HG03108 (cell line): Measurements from ENCODE around the gene CD247.

ENCODE experiments used
- ATAC-seq: cut with Tn5 transposase; IDR thresholded peaks from one replicate; pipeline ENCODE4 v1.9.1; 2021; ENCODE audit warnings: moderate library complexity; ENCODE audit not compliant: unreplicated experiment

The CD247 gene

DNA sequence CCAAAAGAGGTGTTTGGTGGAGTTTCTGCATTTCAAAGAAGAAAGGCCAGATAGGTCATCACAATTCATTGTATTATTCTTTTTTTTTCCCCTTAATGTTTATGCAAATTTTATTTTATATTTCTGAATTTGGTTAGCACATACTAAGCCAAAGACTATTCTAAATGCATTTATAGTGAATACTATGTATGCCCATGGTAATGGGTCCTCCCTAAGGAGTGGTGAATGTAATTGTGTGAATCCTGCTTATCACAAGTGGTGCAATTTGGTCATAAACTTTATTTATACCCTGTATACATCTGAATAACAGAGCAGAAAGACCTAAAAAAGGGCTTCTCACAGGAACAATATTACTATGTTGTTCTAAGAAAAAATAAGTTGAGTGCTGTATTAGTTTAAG lies 99.1 kb downstream of the CD247 start:
- no peak for ATAC-seq

DNA sequence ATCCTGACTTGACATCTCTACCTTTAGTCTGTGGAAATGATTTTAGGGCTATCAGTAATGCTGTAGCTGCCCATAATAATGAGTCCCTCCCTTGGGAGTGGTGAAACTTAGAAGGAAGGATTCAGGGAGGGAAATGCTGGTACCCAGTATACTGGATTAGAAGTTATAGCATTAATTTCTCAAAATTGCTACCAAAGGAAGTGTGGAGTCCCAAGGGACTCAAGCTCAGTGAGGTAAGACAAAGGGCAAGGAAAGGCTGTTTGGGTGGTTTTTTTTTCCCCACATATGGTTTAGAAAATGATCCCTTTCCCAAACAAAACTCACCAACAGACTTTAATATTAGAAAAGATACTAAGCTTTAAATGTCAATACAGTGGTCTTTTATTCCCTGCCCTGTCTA lies 99.9 kb downstream of the CD247 start:
- no peak for ATAC-seq

DNA sequence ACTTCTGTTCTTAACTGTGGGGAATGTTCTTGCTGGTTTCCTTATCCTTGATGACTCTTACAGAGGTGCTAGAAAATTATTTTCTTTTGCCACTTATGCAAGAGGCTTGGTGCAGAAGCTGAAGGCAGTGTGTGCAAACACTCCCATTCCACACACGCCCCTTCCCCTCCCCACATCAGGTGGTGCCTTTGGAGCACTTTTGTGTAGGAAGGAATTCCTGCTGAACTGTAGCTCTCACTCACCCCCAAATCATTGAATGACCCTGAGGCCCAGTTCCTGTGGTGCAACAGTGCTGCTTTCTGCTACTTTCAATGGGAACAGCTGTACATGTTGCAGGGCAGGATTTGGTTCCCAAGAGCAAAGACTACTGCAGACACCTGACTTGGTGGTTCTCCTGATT lies 101.8 kb downstream of the CD247 start:
- no peak for ATAC-seq

DNA sequence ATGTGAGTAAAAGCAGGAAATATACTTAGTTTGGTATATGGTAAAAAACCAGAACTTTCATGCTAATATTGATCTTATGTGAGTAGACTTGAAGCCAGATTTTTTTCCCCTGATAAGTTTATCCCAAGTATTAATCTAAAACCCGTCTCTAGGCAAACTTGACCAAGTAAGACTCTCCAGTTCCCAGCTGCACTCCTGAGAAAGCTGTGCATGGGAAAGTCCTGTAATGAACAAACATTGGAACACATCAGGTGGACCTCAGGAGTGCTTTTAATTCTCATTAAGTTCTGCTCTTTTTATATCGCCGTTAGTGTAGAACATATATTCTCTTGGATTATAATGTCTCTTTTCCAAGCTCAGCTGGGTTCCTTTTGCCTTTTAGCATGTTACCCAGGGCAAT lies 105.0 kb downstream of the CD247 start:
- ATAC-seq: no peak

DNA sequence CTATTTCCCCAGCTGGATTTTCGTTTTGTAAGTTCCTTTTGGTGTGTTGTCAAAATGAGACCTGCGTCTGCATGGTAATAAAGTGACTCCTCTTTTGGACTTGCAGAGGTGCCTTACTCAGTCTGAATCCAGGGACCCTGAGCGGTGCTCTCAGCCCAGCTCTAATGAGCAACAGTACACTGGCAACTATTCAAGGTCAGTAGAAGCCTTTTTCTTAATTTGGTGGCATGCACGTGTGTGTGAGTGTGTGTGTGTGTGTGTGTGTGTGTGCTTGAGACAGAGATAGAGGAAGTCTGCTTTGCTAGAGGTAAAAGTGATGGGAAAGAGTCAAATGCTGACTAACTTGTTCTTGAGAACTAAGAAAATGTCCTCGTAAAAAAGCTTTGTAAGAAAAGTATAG lies 105.4 kb downstream of the CD247 start:
- no peak for ATAC-seq

DNA sequence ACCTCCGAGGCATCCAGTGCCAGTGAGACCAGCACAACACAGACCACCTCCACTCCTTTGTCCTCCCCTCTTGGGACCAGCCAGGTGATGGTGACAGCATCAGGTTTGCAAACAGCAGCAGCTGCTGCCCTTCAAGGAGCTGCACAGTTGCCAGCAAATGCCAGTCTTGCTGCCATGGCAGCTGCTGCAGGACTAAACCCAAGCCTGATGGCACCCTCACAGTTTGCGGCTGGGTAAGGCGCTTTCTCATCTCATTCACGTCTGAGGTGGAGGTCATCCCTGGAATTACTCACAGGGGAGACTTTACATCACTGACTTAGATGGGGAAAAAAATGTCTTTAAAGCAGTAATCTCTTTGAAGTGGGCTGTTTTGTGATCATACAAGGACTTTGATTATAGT lies 106.3 kb downstream of the CD247 start:
- ATAC-seq: no peak

DNA sequence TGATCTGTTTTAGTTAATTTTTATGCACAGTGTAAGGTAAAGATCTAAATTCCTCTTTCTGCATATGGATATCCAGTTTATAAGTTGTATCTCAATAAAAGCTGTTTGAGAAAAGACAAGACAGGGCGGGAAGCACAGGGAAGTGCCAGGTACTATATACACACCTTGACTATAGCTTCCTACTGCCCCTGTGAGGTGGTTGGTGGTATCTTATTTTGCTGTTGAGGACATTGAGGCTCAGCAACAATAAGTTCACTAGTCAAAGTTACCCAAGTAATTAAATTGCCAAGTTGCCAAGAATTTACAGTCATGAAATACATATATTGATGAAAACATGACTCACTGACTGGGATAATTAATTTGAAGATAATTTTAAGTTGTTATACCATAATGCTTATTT lies 109.1 kb downstream of the CD247 start:
- no peak for ATAC-seq

DNA sequence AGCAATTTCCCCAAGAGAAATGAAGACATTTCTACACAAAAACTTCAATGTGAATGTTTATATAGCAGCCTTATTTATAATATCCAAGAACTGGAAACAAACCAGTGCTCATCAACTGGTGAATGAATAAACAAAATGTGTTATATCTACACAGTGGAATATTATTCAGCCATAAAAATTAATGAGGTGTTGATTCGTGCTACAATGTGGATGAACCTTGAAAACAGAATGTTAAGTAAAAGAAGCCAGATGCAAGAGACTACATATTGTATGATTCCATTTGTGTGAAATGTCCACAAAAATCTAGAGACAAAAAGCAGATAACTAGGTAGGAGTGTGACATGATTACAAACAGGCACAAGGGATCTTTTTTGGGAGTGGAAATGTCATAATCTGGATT lies 110.0 kb downstream of the CD247 start:
- no peak for ATAC-seq

DNA sequence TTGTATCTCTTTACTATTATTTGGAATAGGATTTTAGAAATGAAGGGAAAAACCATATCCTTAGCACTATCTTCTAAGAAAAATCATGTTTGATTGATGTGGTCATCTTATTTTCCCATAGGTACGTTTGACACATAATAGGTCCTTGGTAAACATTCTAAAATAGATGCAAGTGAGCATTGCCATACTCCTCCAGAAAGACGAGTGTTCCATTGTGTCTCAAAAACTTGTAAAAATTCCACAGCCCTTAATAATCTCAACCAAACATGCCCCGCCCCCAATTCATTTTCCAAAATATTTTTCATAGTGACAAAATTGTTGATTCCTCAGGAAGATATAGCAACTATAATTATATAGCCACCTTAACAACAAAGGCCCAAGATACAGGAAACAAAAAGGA lies 113.4 kb downstream of the CD247 start:
- no peak for ATAC-seq

DNA sequence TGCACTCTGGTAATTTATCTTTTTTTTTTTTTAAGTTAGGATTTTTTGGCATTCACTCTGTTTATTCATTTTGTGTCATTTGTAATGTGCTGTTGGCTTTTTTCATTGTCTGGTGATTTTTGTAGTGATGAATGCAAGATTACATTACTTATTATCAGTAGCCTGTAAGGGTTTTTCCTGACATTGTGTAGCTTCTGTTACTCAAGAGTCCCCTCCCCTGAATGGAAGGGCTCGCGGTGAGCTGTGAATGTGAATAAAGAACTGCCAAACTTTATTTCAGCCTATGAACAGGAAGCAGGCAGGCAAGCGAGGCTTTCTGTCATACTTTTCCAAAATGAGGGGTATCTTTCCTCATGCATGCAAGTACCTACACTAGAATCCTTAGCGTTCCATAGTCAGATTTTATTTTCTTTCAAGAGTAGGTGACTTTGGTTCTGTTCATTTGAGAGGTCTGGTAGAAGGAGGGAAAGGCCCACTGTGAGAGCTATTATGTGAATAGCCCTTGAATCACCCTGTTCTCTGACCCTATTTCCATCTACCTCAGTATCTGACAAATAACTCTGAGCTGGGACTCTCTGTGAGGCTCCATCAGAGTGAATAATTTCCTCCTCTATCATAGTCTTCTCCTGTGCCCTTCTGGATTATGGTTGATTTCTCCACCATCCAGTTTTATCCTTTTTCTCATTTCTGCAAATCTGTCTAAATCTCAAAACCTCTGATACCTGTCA lies 114.0 kb downstream of the CD247 start:
- ATAC-seq: no peak

DNA sequence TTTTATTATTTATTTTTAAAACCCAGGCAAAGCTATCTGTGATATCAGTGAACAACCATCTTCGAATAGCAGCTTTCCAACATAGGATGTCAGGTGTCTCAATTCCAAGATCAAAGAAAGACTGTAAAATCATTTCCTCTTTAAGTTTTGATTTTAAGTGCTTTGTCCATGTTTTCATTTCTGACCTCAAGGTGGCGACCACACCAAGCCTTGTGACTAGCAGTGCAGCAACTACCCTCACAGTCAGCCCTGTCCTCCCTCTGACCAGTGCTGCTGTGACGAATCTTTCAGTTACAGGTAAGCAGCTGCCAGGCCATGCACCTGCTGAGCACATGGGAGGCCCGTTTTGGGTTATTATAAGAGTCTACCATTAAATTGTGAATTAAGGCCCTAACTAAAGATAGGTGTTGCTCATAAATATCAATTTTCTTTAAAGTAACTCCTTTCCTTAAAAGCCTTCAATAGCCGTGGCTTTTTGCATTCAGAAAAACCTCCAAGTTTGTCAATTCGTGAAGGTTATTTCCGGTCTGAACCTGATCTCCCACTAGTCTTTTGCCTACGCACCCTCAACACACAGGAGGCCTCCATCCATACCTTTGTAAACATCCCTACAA lies 117.0 kb downstream of the CD247 start:
- ATAC-seq: no peak

DNA sequence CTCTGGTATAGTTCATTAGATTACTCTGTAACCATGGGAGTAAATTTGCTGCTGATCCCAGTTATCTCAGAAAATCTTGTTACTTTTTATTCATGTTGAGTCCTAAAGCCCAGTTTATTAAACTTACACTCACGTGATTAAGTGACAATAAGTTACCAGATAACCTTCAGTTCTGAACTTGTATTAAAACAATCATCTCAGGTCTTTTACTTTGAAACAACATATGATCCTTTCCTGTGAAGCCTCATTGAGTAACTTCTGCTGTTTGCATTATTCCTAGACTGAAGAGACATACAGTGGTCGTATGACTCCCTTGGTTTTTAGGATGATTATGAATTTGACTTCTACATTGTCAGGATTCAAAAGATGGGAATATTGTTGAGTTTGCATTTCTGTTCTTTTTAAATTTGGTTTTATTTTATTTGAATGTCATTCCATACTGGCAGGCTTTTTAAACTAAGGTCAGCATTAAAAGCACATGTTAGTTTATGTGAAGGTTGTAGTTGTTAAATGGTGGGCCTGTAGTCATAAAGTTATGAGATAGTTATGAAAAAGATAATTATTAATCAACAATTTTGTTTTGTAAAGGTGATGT lies 117.9 kb downstream of the CD247 start:
- ATAC-seq: no peak

DNA sequence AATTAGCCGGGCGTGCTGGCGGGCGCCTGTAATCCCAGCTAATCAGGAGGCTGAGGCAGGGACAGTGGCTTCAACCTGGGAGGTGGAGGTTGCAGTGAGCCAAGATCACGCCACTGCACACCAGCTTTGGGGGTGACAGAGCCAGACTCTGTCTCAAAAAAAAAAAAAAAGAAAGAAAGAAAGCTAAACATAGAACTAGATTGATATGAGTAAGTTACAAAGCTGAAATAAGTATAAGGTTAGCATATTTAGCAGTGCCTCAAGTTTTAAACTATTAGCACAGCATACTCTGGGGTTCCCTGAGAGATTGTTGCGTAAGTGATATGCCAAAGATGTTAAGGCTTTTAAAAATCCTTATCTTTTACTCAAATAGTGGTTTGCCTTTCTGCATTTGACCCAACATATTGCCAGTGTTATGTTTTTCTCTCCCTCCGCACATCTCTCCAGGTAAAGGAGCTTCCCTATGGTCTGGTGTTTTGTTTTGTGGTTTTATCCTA lies 126.1 kb downstream of the CD247 start:
- no peak for ATAC-seq

DNA sequence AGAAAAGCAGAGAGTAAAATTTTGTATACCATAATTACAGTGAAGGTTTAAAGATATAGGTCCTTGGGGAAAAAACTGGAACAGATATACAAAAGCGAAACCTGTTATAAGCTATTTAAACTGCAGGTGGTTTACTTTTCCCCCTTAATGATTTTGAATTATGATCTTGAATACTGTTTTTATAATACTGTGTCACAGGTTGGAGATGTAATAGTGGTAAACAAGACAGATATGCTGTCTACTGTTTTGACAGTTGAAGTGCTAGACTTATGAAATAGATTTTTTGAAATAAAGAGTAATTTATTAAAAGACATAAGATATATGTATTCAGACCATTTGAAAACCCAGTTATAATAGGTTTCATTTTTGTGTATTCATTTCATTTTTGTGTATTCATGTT lies 129.4 kb downstream of the CD247 start:
- no peak for ATAC-seq

DNA sequence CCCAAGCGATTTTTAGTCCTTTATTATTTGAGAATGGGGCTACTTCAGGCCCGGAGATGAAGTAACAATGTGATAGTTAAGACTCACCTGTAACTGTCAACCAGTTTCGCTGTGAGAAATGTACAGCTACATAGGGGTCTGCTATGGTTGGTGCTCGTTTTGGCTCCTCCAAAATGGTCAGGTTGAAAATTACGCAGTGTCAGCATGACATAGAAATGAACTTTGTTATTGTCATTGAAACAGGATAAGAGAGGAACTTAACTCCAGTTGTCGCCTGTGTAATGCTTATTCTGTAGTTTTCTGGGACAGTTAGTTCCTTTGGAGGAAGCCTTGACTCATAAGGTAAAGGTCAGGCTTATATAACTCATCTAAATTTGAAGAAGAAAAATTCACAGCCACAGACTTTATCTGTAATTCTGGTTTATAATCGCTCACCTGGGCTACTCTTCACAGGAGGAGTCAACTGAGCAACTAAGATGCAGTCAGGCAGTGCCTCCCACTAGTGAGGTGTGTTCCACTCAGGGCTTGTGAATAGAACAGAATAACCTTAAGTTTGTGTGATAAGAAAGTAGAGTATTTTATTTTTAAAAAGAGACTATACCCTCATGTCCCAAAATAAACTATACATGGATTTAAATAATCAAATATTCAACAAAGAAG lies 130.9 kb downstream of the CD247 start:
- ATAC-seq: no peak
